ENCODE data around the gene METTL16.

METTL16 gene

DNA sequence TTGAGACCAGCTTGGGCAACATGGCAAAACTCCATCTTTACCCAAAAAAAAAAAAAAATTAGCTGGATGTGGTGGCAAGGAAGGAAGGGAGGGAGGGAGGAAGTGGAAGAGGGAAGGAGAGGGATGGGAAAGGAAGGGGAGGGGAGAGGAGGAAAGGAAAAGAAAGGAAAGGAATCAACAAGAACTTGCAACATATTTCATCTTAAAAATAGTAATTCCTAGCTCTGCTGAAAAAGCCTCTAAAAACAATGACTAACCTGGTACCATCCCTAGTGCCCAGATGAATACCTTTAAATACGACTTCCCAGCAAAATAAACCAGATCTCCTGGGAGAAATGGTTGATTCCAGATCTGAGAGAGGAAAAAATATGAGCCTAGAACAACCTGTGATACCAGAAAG lies 83.8 kb downstream of the METTL16 start:
- Histone ChIP-seq H3K4me3 (ENCODE audit: insufficient read depth, low read length, poor library complexity, severe bottlenecking) (no peak overlapping the region), H4K20me1 (ENCODE audit: low read depth, low read length) (no peaks in the 10 kb centered on the region)
- no peak for TF ChIP-seq EZH2phosphoT487 (conservative IDR thresholded peaks at IDR 0.05; ENCODE audit: low read length)
- TF ChIP-seq, protein P1, sequence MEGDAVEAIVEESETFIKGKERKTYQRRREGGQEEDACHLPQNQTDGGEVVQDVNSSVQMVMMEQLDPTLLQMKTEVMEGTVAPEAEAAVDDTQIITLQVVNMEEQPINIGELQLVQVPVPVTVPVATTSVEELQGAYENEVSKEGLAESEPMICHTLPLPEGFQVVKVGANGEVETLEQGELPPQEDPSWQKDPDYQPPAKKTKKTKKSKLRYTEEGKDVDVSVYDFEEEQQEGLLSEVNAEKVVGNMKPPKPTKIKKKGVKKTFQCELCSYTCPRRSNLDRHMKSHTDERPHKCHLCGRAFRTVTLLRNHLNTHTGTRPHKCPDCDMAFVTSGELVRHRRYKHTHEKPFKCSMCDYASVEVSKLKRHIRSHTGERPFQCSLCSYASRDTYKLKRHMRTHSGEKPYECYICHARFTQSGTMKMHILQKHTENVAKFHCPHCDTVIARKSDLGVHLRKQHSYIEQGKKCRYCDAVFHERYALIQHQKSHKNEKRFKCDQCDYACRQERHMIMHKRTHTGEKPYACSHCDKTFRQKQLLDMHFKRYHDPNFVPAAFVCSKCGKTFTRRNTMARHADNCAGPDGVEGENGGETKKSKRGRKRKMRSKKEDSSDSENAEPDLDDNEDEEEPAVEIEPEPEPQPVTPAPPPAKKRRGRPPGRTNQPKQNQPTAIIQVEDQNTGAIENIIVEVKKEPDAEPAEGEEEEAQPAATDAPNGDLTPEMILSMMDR (IDR thresholded peaks at IDR 0.05; ENCODE audit: insufficient read depth, low read length, poor library complexity, severe bottlenecking) = no peak

DNA sequence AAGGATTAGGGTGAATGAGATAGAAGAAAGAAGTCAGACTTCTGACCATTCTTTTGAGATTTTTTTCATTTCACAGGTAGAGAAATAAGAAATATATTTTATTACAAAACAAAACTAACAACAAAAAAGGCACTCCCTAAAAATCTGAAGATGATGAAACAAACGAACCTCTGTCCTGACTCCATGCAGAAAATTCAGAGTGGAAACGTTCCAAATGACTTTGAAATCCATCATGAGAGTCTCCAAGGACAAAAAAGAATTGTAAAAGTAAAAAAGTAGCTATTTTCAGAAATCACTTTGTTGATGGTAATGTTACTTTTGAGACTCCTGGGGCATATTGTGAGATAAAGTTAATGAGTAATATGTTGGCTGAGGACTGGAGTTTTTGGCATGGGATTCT lies 84.5 kb downstream of the METTL16 start:
- Histone ChIP-seq H3K27me3 (ENCODE audit: low read length) (no peaks in the 10 kb centered on the region), H3K9me3 (ENCODE audit: insufficient read depth, low read length) (no peaks in the 10 kb centered on the region), H3K4me3 (ENCODE audit: insufficient read depth, low read length, poor library complexity, severe bottlenecking) (no peak overlapping the region), H3K36me3 (ENCODE audit: low read length) (peaks cover 3% of the 10 kb centered on the region; the same call in 1 of the 2 replicates), H3K4me2 (ENCODE audit: low read depth, low read length, poor library complexity, severe bottlenecking) (no peak overlapping the region), H3F3A (ENCODE audit: insufficient read depth) (no peaks in the 10 kb centered on the region), H2AFZ (ENCODE audit: low read depth, low read length, severe bottlenecking) (no peak overlapping the region), H3K27ac (ENCODE audit: low read depth, low read length) (no peak overlapping the region), H3K9me2 (replicated peaks; ENCODE audit: insufficient read depth, low read length) (no peaks in the 10 kb centered on the region), H3K9ac (ENCODE audit: low read length) (no peak overlapping the region), H4K20me1 (ENCODE audit: low read depth, low read length) (no peaks in the 10 kb centered on the region), H3K79me2 (ENCODE audit: insufficient read depth, low read length) (no peaks in the 10 kb centered on the region)
- no peak for TF ChIP-seq EZH2phosphoT487 (conservative IDR thresholded peaks at IDR 0.05; ENCODE audit: low read length)
- TF ChIP-seq, protein P1 (IDR thresholded peaks at IDR 0.05; ENCODE audit: insufficient read depth, low read length, poor library complexity, severe bottlenecking) = no peak

More for the DNA sequence above, 83.8 kb downstream of the METTL16 start:
- H3K9me2 ChIP-seq (replicated peaks; ENCODE audit: insufficient read depth, low read length) = no peaks in the 10 kb centered on the region
- no peak overlapping the region for H3K4me2 ChIP-seq (ENCODE audit: low read depth, low read length, poor library complexity, severe bottlenecking)
- no peaks in the 10 kb centered on the region for H3K27me3 ChIP-seq (ENCODE audit: low read length)
- H2AFZ ChIP-seq (ENCODE audit: low read depth, low read length, severe bottlenecking) = no peak overlapping the region
- no peaks in the 10 kb centered on the region for H3F3A ChIP-seq (ENCODE audit: insufficient read depth)
- H3K9ac ChIP-seq (ENCODE audit: low read length) = no peak overlapping the region
- H3K9me3 ChIP-seq (ENCODE audit: insufficient read depth, low read length) = no peaks in the 10 kb centered on the region
- H3K27ac ChIP-seq (ENCODE audit: low read depth, low read length) = no peak overlapping the region
- H3K79me2 ChIP-seq (ENCODE audit: insufficient read depth, low read length) = no peaks in the 10 kb centered on the region
- H3K36me3 ChIP-seq (ENCODE audit: low read length) = peaks cover 3% of the 10 kb centered on the region; the same call in 1 of the 2 replicates

DNA sequence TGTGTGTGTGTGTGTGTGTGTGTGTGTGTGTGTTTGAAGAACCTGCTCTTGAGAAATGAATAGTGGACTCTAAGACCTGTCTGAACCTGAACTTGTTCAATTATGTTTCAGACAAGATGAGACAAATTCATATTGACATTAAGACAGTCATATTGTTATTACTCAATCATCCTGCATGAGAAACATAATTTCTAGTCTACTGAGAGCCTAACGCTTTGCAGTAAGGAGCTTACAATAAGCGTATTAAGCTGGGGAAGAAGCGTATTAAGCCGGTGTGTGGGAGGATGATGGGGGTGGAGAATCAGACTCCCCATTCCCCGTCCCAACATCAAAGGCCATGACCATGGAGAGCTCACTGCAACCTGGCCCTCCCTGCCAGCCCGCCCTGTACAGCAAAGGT lies 88.4 kb downstream of the METTL16 start:
- Histone ChIP-seq H3F3A (ENCODE audit: insufficient read depth) (no peaks in the 10 kb centered on the region), H3K4me2 (ENCODE audit: low read depth, low read length, poor library complexity, severe bottlenecking) (no peak overlapping the region), H3K9ac (ENCODE audit: low read length) (no peak overlapping the region), H3K79me2 (ENCODE audit: insufficient read depth, low read length) (no peaks in the 10 kb centered on the region), H3K36me3 (ENCODE audit: low read length) (peaks cover 3% of the 10 kb centered on the region; the same call in 1 of the 2 replicates), H3K27me3 (ENCODE audit: low read length) (no peaks in the 10 kb centered on the region), H3K4me3 (ENCODE audit: insufficient read depth, low read length, poor library complexity, severe bottlenecking) (no peak overlapping the region), H3K27ac (ENCODE audit: low read depth, low read length) (no peak overlapping the region), H4K20me1 (ENCODE audit: low read depth, low read length) (no peaks in the 10 kb centered on the region), H3K9me2 (replicated peaks; ENCODE audit: insufficient read depth, low read length) (no peaks in the 10 kb centered on the region), H2AFZ (ENCODE audit: low read depth, low read length, severe bottlenecking) (no peak overlapping the region), H3K9me3 (ENCODE audit: insufficient read depth, low read length) (no peaks in the 10 kb centered on the region)
- TF ChIP-seq, protein P1 (IDR thresholded peaks at IDR 0.05; ENCODE audit: insufficient read depth, low read length, poor library complexity, severe bottlenecking) = no peak
- no peak for TF ChIP-seq EZH2phosphoT487 (conservative IDR thresholded peaks at IDR 0.05; ENCODE audit: low read length)
